GM19193 (cell line): ENCODE measurements around the gene CTCF.

Experiments
- POLR2A ChIP-seq: IDR thresholded peaks from 4 replicates; pipeline ENCODE4 v1.6.1; 2011; ENCODE audit not compliant: insufficient read depth, insufficient read length; ENCODE audit errors: extremely low read depth

Gene CTCF

GRCh38 chr16:67561824-67562525 is 351 bp upstream of the CTCF start:
- peak; percentile 81 for TF ChIP-seq POLR2A

GRCh38 chr16:67562918-67563707 is 787 bp downstream of the CTCF start:
- TF ChIP-seq POLR2A, result peak; percentile 67

- no peak for TF ChIP-seq POLR2A
These were observed 1.6 kb downstream of the CTCF start for GRCh38 chr16:67563708-67564468.

- TF ChIP-seq POLR2A, result no peak
These were observed 3.3 kb downstream of the CTCF start for GRCh38 chr16:67565470-67566100.

- TF ChIP-seq POLR2A, result no peak
These were observed 9.1 kb downstream of the CTCF start for GRCh38 chr16:67571464-67571863.

- no peak for TF ChIP-seq POLR2A
These were observed 9.7 kb downstream of the CTCF start for GRCh38 chr16:67571981-67572431.

GRCh38 chr16:67579686-67580085 is 17.4 kb downstream of the CTCF start:
- TF ChIP-seq POLR2A, result no peak

- no peak for TF ChIP-seq POLR2A
These were observed 17.9 kb downstream of the CTCF start for GRCh38 chr16:67580202-67580601.

GRCh38 chr16:67593288-67593687 is 31.0 kb downstream of the CTCF start:
- TF ChIP-seq POLR2A, result no peak

GRCh38 chr16:67593701-67594100 is 31.4 kb downstream of the CTCF start:
- no peak for TF ChIP-seq POLR2A

- no peak for TF ChIP-seq POLR2A
These were observed 32.1 kb downstream of the CTCF start for GRCh38 chr16:67594256-67594915.

- no peak for TF ChIP-seq POLR2A
These were observed 32.6 kb downstream of the CTCF start for GRCh38 chr16:67594956-67595355.

- no peak for TF ChIP-seq POLR2A
These were observed 36.2 kb downstream of the CTCF start for GRCh38 chr16:67598527-67598926.

GRCh38 chr16:67605641-67606040 is 43.3 kb downstream of the CTCF start:
- TF ChIP-seq POLR2A, result no peak
